GM10248 (cell line): ENCODE results near the gene RTN4R.

ENCODE experiments used
- CTCF ChIA-PET: fragments of 300-600 bp; sonication (Branson Sonifier 250); formaldehyde crosslinking; extraction: SDS; loops from one replicate; lab custom pipeline; 2021; ENCODE audit warnings: antibody characterized with exemption; lab: Yijun Ruan, JAX
- POLR2A ChIA-PET: fragments of 350-650 bp; sonication (Branson Sonifier 250); formaldehyde crosslinking; extraction: SDS; loops from one replicate; lab custom pipeline; 2020; ENCODE audit warnings: antibody characterized with exemption; lab: Yijun Ruan, JAX
- DNase-seq: peaks from one replicate; pipeline ENCODE4 v3.0.0; 2012; ENCODE audit errors: extremely low spot score
- CTCF ChIP-seq: IDR thresholded peaks from 2 replicates; pipeline ENCODE4 v1.5.1; 2012; ENCODE audit warnings: mild to moderate bottlenecking, low read depth; ENCODE audit errors: extremely low read depth, missing control alignments, control extremely low read depth

RTN4R gene

DNA sequence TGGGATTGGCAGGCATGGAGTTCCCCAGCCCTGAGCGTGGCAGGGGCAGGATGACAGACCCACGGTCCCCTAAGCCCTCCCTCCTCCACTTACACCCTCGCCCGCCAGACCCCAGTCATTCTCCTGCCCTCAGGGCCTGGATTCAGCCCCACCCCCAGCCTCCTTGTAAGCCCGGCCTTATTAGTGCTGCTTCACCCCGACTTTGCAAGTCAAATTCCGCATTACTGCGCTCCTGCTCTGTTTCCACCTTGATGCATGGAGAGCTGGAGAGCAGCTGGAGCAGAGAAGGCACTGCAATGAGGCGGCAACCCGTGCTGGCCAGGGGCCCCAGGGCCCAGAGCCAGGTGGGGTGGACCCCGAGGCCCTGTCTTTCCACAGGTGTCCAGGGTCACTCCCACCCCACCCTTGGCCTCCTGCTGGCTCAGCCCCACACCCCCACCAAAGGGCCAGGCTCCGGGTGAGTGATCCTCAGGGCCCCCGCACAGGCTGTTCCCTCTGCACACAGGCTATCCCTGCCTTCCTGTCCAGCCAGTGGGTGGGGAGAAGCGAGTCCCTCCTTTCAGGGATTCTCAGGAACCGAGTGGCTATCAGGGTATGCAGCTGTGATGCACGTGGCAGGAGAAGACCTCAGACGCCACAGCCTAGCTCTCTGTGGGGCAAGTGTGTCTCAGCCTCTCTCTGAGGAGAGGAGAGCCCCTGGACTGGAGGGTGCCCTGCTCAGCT lies 36.4 kb downstream of the RTN4R start:
- POLR2A ChIA-PET: no interaction called here
- CTCF ChIA-PET: no interaction called here
- no peak for TF ChIP-seq CTCF
- no peak for DNase-seq

DNA sequence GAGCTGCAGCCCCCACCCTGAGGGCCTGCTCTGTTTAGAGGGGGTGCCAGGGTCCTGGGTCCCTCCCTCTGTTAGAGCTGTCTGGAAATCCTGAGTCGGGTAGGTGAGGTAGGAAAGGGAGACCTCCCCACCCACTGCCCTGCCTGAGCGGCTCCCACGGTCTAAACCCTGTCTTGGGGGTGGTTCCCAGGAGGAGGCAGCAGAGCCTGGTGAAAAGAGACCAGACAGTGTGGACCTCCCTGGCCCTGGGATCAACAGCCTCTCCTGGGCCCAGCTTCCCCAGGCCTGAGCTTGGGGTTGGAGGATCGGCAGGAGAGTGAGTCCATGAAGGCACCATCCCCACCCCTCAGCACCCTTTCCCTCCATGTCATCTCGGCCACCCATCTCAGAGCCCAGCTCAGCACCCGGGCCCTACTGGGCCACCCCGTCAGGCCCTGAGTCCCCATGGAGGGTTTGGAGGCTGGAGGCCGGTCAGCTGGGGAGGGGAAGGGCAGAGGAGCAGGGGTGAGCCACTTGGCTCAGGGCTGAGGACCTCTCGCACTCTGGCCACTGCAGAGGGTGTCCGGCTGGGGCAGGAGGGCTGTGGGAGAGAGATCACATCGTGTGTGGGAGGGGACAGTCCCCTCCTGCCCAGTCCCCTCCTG lies 37.2 kb downstream of the RTN4R start:
- POLR2A ChIA-PET: no interaction called here
- DNase-seq: no peak
- CTCF ChIA-PET: interaction anchor here (1.1 kb wide), 1 partner anchor 28 kb away, joined by 3 read pairs; no protein-coding TSS in a partner anchor
- TF ChIP-seq CTCF: no peak

GRCh38 chr22:20229916-20230775 lies 38.0 kb downstream of the RTN4R start:
- POLR2A ChIA-PET: no interaction called here
- no peak for DNase-seq
- TF ChIP-seq CTCF: no peak
- CTCF ChIA-PET: interaction anchor here (1.0 to 1.1 kb wide), 2 partner anchors 9 to 29 kb away, joined by 3 read pairs; no protein-coding TSS in a partner anchor

- POLR2A ChIA-PET: no interaction called here
- no peak for TF ChIP-seq CTCF
- CTCF ChIA-PET: interaction anchor here (1.0 kb wide), 1 partner anchor 10 kb away, joined by 3 read pairs; no protein-coding TSS in a partner anchor
- DNase-seq: no peak
Measured at GRCh38 chr22:20228939-20229272, 39.2 kb downstream of the RTN4R start.

- no peak for TF ChIP-seq CTCF
- ChIA-PET CTCF (interaction anchor here (0.8 kb wide), 1 partner anchor 18 kb away, joined by 5 read pairs; no protein-coding TSS in a partner anchor), POLR2A (no interaction called here)
- DNase-seq: no peak
Measured at GRCh38 chr22:20228055-20228938, 39.8 kb downstream of the RTN4R start.
